BE2C (cell line): ENCODE measurements around the gene TBC1D5.

Experiments
- DNase-seq: peaks from one replicate; pipeline ENCODE4 v3.0.0-alpha.2; 2020
- H3K27me3 ChIP-seq: fragments of 250-450 bp; sonication (Bioruptor Pico); 2 replicates; pipeline ENCODE4 v1.5.1; 2020; ENCODE audit warnings: mild to moderate bottlenecking
- H3K36me3 ChIP-seq: fragments of 250-450 bp; sonication (Bioruptor Pico); 2 replicates; pipeline ENCODE4 v1.5.1; 2020; ENCODE audit warnings: mild to moderate bottlenecking
- H3K4me1 ChIP-seq: fragments of 250-450 bp; sonication (Bioruptor Pico); 2 replicates; pipeline ENCODE4 v1.5.1; 2020
- H3K4me3 ChIP-seq: 2 replicates; pipeline ENCODE4 v1.5.1; 2011; ENCODE audit warnings: low read depth, low read length
- H3K9me3 ChIP-seq: fragments of 250-450 bp; sonication (Bioruptor Pico); 2 replicates; pipeline ENCODE4 v1.5.1; 2020
- TF ChIP-seq, protein P1 (sequence below): IDR thresholded peaks from 2 replicates; pipeline ENCODE4 v1.5.1; 2012; ENCODE audit warnings: mild to moderate bottlenecking, low read depth, low read length

Gene TBC1D5

DNA sequence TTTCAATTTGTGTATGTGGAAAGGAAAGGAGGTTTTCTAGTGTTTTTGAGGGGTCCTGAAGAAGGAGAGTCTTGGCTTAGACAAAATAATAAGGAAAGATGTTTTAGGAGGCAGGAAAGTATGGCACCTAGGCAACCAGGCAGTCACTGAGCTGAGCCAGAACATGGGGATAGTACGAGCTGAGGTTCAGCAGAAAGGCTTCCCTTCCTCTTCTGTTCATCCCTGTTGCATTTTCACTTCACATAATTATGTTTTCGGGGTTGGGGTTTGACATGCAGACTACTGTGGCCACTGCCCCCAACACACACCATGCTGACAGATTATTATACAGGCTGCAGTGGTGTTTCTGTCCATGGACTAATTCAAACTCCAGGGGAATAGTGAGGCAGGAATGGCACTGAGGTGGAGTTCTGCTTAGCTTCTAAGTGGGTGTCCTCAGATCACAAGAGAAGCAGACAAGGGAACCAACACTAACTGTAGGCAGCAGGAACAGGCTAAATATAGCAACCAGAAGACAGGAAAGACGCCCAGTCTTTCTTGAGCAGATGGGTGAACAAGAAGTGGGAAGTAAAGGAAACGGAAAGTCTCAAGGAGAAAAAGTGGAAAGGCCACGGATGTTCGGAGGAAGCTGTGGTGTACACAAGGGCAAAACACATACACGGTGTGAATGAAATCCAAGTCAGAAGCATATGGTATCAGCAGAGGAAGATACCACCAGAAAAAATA, 551.9 kb downstream of the TBC1D5 start:
- TF ChIP-seq, protein P1, sequence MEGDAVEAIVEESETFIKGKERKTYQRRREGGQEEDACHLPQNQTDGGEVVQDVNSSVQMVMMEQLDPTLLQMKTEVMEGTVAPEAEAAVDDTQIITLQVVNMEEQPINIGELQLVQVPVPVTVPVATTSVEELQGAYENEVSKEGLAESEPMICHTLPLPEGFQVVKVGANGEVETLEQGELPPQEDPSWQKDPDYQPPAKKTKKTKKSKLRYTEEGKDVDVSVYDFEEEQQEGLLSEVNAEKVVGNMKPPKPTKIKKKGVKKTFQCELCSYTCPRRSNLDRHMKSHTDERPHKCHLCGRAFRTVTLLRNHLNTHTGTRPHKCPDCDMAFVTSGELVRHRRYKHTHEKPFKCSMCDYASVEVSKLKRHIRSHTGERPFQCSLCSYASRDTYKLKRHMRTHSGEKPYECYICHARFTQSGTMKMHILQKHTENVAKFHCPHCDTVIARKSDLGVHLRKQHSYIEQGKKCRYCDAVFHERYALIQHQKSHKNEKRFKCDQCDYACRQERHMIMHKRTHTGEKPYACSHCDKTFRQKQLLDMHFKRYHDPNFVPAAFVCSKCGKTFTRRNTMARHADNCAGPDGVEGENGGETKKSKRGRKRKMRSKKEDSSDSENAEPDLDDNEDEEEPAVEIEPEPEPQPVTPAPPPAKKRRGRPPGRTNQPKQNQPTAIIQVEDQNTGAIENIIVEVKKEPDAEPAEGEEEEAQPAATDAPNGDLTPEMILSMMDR: no peak
- Histone ChIP-seq H3K4me1 (no peaks in the 10 kb centered on the region), H3K4me3 (no peak overlapping the region), H3K36me3 (no peaks in the 10 kb centered on the region), H3K9me3 (no peaks in the 10 kb centered on the region), H3K27me3 (no peaks in the 10 kb centered on the region)
- DNase-seq: no peak

GRCh38 chr3:17188378-17188777, 554.1 kb downstream of the TBC1D5 start:
- TF ChIP-seq, protein P1: no peak
- H3K4me1 ChIP-seq: no peaks in the 10 kb centered on the region
- no peaks in the 10 kb centered on the region for H3K9me3 ChIP-seq
- DNase-seq: no peak
- no peaks in the 10 kb centered on the region for H3K36me3 ChIP-seq
- H3K4me3 ChIP-seq: no peak overlapping the region
- H3K27me3 ChIP-seq: no peaks in the 10 kb centered on the region

DNA sequence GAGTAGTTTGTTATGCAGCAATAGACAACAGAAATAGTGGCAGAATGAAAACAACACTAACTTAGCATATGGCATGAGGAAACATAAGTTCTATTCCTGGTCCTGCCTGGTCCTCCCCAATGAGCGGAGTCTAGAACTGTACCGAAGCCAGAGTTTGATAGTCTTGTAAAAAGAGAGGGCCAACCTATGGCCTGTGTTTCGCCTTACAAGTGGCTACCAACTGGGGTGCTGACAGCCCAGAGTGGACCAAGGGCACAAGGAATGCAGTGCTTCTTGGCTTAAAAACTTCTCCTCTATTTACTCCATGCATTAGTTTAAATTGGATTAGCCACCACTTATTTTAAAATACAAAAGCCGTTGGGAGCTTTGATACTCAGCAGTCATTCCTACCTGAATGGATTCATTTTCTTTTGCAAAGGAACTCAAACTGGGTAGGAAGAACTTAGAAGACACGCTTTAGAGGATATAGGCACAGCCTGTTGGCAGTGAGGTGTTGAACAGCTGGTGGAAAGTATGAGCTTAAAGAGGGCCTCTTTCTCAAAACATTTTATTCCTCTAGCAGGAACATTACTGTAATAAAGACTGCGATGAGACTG, 554.7 kb downstream of the TBC1D5 start:
- Histone ChIP-seq H3K4me1 (no peaks in the 10 kb centered on the region), H3K36me3 (no peaks in the 10 kb centered on the region), H3K27me3 (no peaks in the 10 kb centered on the region), H3K9me3 (no peaks in the 10 kb centered on the region), H3K4me3 (no peak overlapping the region)
- TF ChIP-seq, protein P1: no peak
- no peak for DNase-seq

GRCh38 chr3:17183951-17184550, 558.4 kb downstream of the TBC1D5 start:
- Histone ChIP-seq H3K36me3 (no peaks in the 10 kb centered on the region), H3K27me3 (no peaks in the 10 kb centered on the region), H3K4me3 (no peak overlapping the region), H3K4me1 (no peaks in the 10 kb centered on the region; the same call in 1 of the 2 replicates), H3K9me3 (no peaks in the 10 kb centered on the region)
- TF ChIP-seq, protein P1: no peak
- DNase-seq: no peak

GRCh38 chr3:17182166-17182565, 560.3 kb downstream of the TBC1D5 start:
- no peaks in the 10 kb centered on the region for H3K27me3 ChIP-seq
- H3K9me3 ChIP-seq: no peaks in the 10 kb centered on the region
- no peak overlapping the region for H3K4me3 ChIP-seq
- no peak for DNase-seq
- H3K4me1 ChIP-seq: no peaks in the 10 kb centered on the region; the same call in 1 of the 2 replicates
- H3K36me3 ChIP-seq: no peaks in the 10 kb centered on the region
- TF ChIP-seq, protein P1: no peak
